ENCODE measurements around the gene VPS8.
"Not testable (repeated sequence)": the region's sequence is repeated elsewhere in the genome, so short reads cannot be mapped to it uniquely, and the experiment has no call there.

Gene VPS8

GRCh38 chr3:184864000-184864399 is 52.0 kb downstream of the VPS8 start:
- no peak for DNase-seq (ENCODE audit: low read depth)

GRCh38 chr3:184868477-184868876 is 56.5 kb downstream of the VPS8 start:
- DNase-seq (ENCODE audit: low read depth) = no peak

- no peak for DNase-seq (ENCODE audit: low read depth)
These were observed 60.2 kb downstream of the VPS8 start for GRCh38 chr3:184872200-184872599.

- DNase-seq (ENCODE audit: low read depth) = no peak
These were observed 61.2 kb downstream of the VPS8 start for GRCh38 chr3:184873141-184873540.

DNA sequence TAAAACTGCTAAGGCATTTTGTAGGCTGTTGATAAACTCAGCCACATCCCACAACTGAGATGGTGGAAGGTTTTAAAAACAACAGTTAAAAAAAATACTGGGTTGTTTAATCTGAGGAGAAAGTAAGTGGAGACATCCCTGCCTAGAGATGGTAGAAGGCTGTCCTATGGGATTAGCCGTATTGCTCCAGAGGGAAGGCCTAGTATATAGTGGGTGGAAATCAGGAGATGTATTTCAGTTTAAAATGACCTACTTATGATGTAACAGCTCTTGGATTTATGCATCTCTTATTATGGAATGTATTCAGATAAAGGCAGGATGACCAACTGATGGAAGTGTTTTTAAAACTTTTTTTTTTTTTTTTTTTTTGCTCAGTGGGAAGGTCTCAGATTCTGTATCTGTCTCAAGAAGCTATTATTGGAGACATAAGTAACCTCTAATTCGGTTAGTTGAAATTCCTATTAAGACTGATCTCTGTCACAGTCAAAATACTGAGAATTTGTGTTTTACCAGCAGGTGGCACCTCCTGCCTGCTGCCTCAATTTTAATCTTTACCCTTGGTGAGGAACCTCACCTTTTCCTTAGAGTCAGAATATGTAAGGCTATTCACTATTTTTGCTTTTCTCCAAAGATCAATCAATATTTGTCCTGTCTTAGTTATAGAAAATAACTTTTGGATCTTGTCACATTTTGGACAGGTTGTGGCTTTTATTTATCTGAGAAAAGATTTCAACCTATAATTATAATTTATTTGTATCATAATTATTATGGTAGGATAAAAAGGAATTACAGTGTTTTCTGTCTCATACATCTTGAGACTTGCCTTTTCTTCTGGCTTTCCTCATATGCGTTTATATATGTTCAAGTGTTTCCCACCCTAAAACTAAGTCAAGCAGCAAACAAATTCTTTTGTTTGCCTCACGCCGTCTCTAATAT is 63.0 kb downstream of the VPS8 start:
- no peak for DNase-seq (ENCODE audit: low read depth)

DNA sequence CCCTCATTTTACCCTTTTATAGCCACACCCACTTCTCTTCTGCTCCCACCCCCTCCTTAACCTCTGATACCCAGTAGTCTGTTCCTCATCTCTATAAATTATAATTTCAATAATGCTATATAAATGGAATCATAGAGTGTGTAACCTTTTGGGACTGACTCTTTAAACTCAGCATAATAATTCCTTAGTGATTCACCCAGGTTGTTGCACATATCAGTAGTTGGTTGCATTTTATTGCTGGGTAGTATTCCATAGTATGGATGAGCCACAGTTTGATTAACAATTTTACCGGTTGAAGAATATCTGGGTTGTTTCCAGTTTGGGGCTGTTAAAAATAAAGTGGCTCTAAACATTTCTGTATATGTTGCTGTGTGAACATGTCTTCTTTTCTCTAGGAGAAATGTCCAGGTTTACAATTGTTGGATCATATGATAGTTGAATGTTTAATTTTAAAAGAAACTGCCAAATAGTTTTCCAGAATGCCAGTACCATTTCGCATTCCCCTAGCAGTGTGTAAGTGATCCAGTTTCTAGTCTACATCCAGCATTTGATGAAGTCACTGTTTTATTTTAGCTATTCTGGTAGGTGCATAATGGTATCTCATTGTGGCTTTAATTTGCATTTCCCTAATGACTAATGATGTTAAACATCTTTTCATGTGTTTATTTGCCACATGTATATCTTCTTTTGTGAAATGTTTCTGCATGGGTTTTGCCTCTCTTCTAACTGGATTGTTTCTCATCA is 68.5 kb downstream of the VPS8 start:
- no peak for DNase-seq (ENCODE audit: low read depth)

DNA sequence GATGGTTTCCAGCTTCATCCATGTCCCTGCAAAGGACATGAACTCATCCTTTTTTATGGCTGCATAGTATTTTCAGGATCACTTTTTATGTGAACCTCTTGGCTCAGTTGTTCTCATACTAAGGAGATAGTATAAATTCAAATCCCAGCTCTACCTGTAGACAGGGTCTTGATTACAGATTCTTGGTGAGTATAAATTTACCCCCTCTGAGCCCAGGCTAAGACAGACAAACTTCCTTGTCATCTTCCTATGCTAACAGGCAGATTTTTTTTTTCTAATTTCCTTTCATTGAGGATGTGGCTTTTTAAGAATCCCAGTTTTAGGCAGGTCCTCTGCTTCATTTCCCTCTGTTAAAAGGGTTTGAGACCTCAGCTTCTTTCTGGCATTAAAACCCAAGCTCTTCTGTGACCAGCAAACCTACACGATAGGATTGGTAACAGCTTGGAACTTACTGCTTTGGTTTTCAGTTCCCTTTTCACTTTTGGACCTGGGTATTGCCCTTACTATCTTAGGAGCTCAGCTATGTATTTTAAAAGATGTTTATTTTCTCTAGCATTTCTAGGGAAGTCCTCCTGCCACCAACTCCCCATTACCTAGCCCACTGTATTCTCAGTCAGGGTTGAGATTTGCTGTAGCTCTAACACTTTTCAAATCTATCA is 72.5 kb downstream of the VPS8 start:
- DNase-seq (ENCODE audit: low read depth) = no peak

- DNase-seq (ENCODE audit: low read depth) = no peak
These were observed 73.1 kb downstream of the VPS8 start for GRCh38 chr3:184885112-184885511.

DNA sequence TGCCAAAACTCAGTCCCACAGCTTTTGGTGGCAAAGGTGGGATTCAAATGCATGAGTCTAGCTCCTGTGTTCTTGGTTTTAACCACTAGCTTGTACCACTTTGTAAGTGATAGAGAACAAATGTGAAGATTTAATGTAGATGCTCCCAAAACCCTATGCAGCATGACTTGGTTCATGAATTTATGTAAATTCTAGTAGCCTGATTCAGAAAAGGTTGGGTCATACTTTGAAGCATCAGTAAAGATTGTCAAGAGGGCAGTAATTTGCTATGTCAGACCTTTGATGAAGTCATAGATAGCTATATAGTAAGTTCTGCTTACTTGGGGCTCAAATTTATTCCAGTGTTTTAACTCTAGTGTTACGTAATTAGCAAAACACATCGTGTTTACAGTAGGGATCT is 75.6 kb downstream of the VPS8 start:
- DNase-seq (ENCODE audit: low read depth) = no peak

- no peak for DNase-seq (ENCODE audit: low read depth)
These were observed 77.4 kb downstream of the VPS8 start for GRCh38 chr3:184889312-184889904.

- no peak for DNase-seq (ENCODE audit: low read depth)
These were observed 82.1 kb downstream of the VPS8 start for GRCh38 chr3:184894051-184894450.

DNA sequence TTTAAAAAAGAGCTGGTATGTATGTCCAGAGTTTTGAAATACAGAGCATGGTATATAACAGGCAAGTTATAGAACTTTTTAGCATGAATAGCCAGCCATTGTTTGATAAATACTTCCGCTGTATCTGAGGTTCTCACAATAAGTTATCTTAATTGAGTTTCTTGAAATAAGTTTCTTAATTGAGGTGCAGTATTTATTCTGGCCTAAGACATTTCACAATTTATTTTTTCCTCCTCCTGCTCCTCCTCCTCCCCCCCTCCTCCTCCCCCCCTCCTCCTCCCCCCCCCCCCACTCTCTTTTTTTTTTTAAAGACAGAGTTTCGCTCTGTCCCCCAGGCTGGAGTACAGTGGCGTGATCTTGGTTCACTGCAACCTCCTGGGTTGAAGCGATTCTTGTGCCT is 83.4 kb downstream of the VPS8 start:
- DNase-seq (ENCODE audit: low read depth) = no peak

GRCh38 chr3:184896336-184896735 is 84.4 kb downstream of the VPS8 start:
- DNase-seq (ENCODE audit: low read depth) = no peak

DNA sequence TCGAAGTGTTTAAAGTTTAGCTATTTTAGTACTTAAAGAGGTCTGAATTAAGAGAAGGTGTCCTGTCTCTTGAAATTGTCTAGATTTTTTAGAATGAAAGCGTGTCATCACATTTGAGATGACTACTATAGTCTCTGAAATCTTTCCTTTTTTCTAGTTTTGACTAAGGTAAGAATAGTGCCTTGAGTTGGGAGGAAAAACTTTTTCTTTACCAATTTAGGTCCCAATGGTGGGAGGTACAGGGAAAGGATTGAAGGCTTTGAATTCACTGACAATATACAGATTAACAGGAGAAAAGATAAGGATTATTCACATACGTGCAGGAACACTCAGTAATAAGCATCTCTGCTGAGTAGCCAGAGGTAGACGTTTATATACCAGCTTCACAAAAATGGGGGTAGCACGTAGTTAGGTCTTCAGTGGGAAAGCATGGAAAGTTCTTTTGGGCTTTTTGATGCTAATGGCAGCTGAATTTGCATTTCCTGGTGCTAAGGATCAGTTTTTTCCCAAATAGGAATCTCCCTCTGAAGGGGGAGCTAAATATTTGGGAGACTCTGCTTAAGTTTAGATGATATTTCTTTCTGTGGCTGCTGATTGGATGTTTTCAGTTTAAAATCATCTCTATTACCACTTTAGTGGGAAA is 88.1 kb downstream of the VPS8 start:
- no peak for DNase-seq (ENCODE audit: low read depth)

- DNase-seq (ENCODE audit: low read depth) = not testable (repeated sequence)
These were observed 95.1 kb downstream of the VPS8 start for GRCh38 chr3:184907031-184907430.

DNA sequence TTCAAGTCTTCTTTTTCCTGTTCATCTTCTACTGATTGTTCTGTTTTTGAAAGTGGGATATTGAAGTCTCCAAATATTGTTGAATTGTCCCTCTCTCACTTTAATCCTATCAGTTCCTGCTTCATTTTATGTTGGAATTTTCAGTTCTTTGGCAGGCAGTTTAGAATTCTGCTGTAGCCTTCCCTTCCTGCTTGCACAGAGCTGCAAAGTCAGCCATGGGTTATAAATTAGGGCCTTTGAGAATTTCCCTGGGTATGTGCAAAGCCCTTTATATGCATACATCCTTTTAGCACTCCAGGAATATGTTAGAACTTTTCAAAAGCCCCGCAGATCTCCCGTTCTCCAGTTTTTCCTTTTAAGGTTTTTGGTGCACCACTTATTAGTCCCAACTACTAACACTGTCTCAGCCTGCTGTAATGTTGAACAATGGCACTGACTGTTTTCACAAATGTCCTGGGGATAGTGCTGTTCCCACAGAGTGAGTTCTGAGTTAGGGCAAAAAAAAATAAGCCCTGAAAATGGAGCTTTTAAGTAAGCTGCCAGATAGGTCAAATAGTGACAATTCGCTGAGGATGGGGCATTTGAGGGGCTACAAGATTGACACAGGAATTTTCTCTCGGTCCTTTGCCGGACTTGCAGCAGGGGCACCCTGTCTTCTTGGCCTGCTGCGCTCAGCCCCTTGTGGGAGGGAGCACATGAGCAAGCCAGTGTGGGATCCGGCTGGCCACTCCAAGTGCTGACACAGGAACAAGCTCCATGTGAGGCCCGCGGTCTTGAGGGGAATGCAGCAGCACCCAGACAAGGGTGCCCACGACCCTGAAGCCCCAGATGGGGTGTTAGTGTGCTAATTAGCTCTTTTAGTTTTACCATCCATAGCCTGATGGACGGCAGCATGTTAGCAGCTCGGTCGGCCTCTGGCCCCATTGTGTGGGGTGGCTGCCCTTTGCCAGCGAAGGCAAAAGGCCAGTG is 96.0 kb downstream of the VPS8 start:
- no peak for DNase-seq (ENCODE audit: low read depth)

DNA sequence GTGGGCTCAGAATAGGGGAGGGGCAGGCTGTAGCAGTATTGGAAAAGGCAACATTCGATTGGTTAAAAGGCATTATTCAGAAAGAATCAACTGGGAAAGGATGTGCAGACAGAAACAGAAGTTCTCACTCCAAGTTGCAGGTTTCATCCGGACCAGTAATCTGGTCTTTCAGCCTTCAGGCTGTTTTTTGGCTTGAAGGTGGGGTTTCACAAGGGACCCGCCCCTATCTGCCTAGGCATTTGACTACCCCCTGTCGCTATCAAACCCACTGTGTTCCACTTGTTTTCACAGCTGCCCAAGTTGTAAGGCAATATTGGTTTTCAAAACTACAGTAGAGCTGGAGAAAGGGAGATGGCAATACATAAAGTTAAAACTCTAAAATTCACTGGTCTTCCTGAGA is 96.9 kb downstream of the VPS8 start:
- no peak for DNase-seq (ENCODE audit: low read depth)

- no peak for DNase-seq (ENCODE audit: low read depth)
These were observed 98.7 kb downstream of the VPS8 start for GRCh38 chr3:184910664-184911063.

DNA sequence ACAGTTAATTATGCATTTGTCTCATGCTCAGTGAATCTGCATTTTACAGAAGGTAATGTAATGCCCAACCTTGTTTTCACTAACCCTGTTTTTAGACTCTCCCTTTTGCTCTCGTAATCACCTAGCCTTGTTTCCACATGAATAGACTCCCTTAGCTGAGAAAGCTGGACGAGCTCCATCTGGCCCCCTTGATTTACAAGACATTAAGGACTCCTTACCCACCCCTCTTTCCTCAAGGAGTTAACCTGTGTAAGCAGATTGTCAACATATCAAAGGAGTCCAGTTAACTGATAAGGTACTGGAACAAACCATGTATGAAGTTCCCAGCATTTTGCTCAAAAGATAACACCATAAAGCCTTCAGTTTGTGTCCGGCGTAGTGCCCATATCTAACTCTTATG is 99.6 kb downstream of the VPS8 start:
- no peak for DNase-seq (ENCODE audit: low read depth)

DNA sequence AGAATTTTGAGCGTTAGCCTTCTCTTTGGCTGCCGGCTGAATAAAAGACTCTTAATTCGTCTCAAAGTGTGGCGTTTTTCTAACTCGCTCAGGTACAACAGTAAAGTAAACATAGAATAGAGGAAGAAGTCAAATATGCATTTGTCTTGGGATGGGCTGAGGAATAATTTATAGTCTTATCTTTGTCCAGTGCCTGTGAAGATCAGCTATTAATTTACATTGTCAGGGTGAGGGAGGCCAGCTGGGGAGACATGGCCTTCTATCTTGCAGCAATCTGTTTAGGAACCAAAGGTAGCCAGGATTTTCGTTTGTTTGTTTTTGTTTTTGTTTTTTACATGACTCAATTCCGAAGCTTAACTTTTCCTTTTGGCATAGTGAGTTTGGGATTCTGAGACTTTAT is 100.2 kb downstream of the VPS8 start:
- no peak for DNase-seq (ENCODE audit: low read depth)

- DNase-seq (ENCODE audit: low read depth) = no peak
These were observed 102.7 kb downstream of the VPS8 start for GRCh38 chr3:184914628-184915027.
